NCI-H1048 (cell line): Measurements from ENCODE around the gene UFSP1.
"Not testable (repeated sequence)": the region's sequence is repeated elsewhere in the genome, so short reads cannot be mapped to it uniquely, and the experiment has no call there.

ENCODE experiments used
- DNase-seq: peaks from one replicate; lab custom pipeline; 2025; lab: John Stamatoyannopoulos, UW

Gene UFSP1

GRCh38 chr7:100859856-100860255 lies 29.7 kb downstream of the UFSP1 start:
- DNase-seq, result no peak

- no peak for DNase-seq
Observed at GRCh38 chr7:100856871-100857282, 32.6 kb downstream of the UFSP1 start.

- DNase-seq, result no peak
Observed at GRCh38 chr7:100855515-100855914, 34.0 kb downstream of the UFSP1 start.

GRCh38 chr7:100854899-100855298 lies 34.6 kb downstream of the UFSP1 start:
- DNase-seq, result not testable (repeated sequence)

GRCh38 chr7:100854146-100854895 lies 35.2 kb downstream of the UFSP1 start:
- no peak for DNase-seq

GRCh38 chr7:100852048-100852872 lies 37.3 kb downstream of the UFSP1 start, which contains the start of gene SLC12A9:
TSS of gene SLC12A9 (plus strand) at chr7:100852713. CDS start at chr7:100854198, 1,485 bp downstream.
- peak; percentile 69 for DNase-seq

GRCh38 chr7:100847360-100847759 lies 42.2 kb downstream of the UFSP1 start:
- no peak for DNase-seq

GRCh38 chr7:100840470-100841100 lies 48.9 kb downstream of the UFSP1 start:
- no peak for DNase-seq

GRCh38 chr7:100839361-100839760 lies 50.2 kb downstream of the UFSP1 start:
- DNase-seq, result no peak
